ENCODE data around the gene PPP6R3. TPM values are rescaled to one million over a fixed set of nuclear protein-coding genes. Genes with fewer than 3 reads are reported as not detected.
A peak's percentile ranks its signal among the peaks of the same experiment; 100 is the strongest.
"Not testable (repeated sequence)": the region's sequence is repeated elsewhere in the genome, so short reads cannot be mapped to it uniquely, and the experiment has no call there.

PPP6R3 gene
- total RNA-seq, 1 experiment from 2014 or later: 99.9 TPM

GRCh38 chr11:68584991-68585524 lies 124.5 kb downstream of the PPP6R3 start:
- no peak for DNase-seq (ENCODE audit: extremely low read depth, low read depth)

- no peak for DNase-seq (ENCODE audit: extremely low read depth, low read depth)
Observed at GRCh38 chr11:68589547-68590216, 129.1 kb downstream of the PPP6R3 start.

DNA sequence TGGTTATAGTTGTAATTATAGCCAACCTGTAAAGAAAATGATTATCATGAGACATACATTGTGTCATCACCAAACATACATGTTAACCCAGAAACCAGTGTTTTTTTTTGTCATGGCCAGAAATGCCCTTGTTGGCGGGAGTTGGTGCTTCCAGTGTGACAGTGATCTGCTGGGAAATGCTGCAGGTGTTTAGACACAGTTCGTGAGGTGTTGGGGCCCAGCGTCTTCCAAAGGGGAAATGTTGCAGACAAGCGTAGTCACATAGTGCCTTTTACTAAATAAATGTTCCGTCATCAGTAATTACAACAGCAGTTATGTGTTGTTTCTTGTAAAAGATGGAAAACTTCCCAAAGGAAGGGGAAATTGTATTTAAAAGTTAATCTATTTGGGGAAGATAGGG lies 131.2 kb downstream of the PPP6R3 start:
- no peak for DNase-seq (ENCODE audit: extremely low read depth, low read depth)

GRCh38 chr11:68593441-68593840 lies 132.9 kb downstream of the PPP6R3 start:
- no peak for DNase-seq (ENCODE audit: extremely low read depth, low read depth)

DNA sequence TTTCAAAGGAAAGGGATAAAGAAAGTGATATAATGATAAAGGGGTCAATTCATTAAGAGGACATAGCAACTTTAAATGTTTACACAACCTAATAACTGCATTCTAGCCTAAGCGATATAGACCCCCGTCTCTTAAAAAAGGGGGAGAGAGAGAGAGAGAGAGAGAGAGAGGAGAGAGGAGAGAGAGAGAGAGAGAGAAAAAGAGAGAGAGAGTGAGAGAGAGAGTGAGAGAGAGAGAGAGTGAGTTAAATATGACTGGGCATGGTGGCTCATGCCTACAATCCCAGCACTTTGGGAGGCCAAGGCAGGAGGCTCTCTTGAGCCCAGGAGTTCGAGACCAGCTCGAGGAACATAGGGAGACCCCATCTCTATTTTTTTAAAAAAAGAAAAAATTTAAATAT lies 133.6 kb downstream of the PPP6R3 start:
- DNase-seq (ENCODE audit: extremely low read depth, low read depth): no peak

DNA sequence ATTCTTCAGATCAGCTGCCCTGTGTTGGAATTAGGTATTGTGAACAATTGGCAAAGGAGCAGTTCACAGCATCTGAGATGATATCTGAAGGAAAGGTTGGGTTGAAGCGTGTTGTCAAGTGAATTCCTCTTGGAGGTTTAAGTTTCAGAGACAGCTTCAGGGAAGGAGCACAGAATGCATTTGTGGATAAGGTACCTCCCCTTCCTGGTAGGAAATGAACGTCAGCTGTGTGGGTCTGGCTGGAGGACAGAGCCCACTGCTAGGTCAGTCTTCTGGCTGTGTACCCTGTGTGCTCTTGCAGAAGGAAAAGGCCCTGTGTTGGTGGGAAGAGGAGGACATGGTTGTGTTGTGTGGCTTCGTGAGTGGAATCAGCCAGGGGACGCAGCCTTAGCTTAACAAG lies 135.7 kb downstream of the PPP6R3 start:
- DNase-seq (ENCODE audit: extremely low read depth, low read depth): no peak

- no peak for DNase-seq (ENCODE audit: extremely low read depth, low read depth)
Observed at GRCh38 chr11:68598816-68599653, 138.5 kb downstream of the PPP6R3 start.

GRCh38 chr11:68601147-68601546 lies 140.6 kb downstream of the PPP6R3 start:
- no peak for DNase-seq (ENCODE audit: extremely low read depth, low read depth)

GRCh38 chr11:68609761-68610160 lies 149.2 kb downstream of the PPP6R3 start:
- no peak for DNase-seq (ENCODE audit: extremely low read depth, low read depth)

DNA sequence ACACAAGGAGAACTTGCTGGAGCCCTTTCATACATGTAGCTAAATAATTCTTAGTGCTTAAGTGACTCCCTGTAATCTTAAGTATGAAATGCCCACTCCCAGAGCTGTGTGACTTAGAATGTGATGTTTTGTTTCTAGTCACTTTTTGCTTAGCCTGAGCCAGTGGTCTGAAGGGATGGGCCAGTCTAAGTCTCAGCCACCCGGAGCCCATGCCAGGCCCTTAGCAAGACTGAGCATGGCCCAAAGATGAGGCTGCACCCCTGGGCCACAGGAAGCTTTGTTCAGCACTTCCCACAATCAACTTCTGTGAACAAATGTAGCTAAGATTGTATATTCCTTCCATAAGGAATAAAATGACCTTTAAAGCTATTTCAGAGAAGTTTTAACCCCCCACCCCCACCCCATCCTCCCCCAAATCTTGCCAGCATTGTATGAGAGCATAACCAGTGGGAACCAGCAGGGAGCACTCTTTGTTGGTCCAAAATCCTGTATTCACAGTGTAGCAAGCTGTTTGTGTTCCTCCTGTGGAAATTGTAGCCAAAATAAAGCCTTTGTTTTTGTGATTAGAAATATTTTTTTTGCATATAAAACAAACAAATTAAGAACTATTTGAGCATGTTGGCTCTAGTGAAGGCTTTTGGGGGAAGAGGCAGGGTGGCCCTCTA lies 150.0 kb downstream of the PPP6R3 start:
- DNase-seq (ENCODE audit: extremely low read depth, low read depth): no peak

- no peak for DNase-seq (ENCODE audit: extremely low read depth, low read depth)
Observed at GRCh38 chr11:68615657-68616056, 155.1 kb downstream of the PPP6R3 start.

GRCh38 chr11:68617925-68618809 lies 157.6 kb downstream of the PPP6R3 start:
- DNase-seq (ENCODE audit: extremely low read depth, low read depth): no peak

GRCh38 chr11:68621826-68622225 lies 161.3 kb downstream of the PPP6R3 start:
- no peak for DNase-seq (ENCODE audit: extremely low read depth, low read depth)

GRCh38 chr11:68623706-68624105 lies 163.2 kb downstream of the PPP6R3 start:
- DNase-seq (ENCODE audit: extremely low read depth, low read depth): not testable (repeated sequence)

DNA sequence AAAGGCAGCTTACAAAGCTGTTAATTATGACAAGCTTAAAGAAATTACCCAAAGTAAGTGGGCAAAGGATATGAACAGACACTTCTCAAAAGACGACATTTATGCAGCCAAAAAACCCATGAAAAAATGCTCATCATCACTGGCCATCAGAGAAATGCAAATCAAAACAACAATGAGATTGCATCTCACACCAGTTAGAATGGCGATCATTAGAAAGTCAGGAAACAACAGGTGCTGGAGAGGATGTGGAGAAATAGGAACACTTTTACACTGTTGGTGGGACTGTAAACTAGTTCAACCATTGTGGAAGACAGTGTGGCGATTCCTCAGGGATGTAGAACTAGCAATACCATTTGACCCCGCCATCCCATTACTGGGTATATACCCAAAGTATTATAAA lies 164.5 kb downstream of the PPP6R3 start:
- not testable (repeated sequence) for DNase-seq (ENCODE audit: extremely low read depth, low read depth)

DNA sequence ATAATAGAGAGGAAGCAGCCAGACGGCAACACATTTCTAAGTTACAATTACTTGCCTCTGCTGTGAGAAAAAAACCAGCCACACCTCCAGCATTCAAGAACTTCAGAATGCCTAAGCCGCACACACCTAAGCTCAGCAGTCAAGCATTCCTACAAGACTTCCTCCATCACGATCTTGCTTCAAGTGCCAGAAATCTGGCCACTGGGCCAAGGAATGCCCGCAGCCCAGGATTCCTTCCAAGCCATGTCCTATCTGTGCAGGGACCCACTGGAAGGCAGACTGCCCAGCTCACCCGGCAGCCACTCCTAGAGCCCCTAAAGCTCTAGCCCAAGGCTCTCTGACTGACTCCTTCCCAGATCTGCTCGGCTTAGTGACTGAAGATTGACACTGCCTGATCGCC lies 165.7 kb downstream of the PPP6R3 start:
- DNase-seq (ENCODE audit: extremely low read depth, low read depth): not testable (repeated sequence)

DNA sequence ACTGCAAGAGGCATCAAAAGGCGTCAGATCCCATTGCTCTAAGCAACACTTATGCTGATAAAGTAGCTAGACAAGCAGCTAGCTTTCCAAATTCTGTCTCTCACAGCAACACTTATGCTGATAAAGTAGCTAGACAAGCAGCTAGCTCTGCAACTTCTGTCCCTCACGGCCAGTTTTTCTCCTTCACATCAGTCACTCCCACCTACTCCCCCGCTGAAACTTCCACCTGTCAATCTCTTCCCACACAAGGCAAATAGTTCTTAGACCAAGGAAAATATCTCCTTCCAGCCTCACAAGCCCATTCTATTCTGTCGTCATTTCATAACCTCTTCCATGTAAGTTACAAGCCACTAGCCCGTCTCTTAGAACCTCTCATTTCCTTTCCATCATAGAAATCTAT lies 168.3 kb downstream of the PPP6R3 start:
- not testable (repeated sequence) for DNase-seq (ENCODE audit: extremely low read depth, low read depth)

DNA sequence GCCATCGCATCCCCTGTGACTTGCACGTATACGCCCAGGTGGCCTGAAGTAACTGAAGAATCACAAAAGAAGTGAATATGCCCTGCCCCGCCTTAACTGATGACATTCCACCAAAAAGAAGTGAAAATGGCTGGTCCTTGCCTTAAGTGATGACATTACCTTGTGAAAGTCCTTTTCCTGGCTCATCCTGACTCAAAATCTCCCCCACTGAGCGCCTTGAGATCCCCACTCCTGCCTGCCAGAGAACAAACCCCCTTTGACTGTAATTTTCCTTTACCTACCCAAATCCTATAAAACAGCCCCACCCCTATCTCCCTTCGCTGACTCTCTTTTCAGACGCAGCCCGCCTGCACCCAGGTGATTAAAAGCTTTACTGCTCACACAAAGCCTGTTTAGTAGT lies 171.8 kb downstream of the PPP6R3 start:
- DNase-seq (ENCODE audit: extremely low read depth, low read depth): not testable (repeated sequence)

GRCh38 chr11:68632802-68633201 lies 172.2 kb downstream of the PPP6R3 start:
- DNase-seq (ENCODE audit: extremely low read depth, low read depth): peak; percentile 48

DNA sequence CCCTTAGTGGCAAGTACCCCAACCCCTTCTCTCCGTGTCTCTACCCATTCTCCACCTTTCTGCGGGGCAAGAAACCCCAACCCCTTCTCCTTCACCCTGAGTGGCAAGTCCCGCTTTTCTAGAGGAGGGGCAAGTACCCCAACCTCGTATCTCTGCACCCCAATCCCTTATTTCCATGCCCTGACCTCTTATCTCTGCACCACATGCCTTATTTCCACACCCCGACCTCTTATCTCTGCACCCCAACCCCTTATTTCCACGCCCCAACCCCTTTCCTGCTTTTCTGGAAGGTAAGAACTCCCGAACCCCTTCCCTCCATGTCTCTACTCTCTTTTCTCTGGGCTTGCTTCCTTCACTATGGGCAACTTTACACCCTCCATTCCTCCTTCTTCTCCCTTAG lies 174.1 kb downstream of the PPP6R3 start:
- not testable (repeated sequence) for DNase-seq (ENCODE audit: extremely low read depth, low read depth)

Measured in NCI-H460 (cell line).